Tibial nerve (tissue), 4 donors: ENCODE data around the gene SPATA33.

ENCODE experiments used
- CTCF ChIP-seq, 5 experiments: fragments of 200-600 bp in 3 of 5; fragments of 450-650 bp in 2 of 5; sonication (generic) in 3 of 5; IDR thresholded peaks; one replicate each; pipeline ENCODE4 v1.5.1; 2016 to 2019; ENCODE audit warnings: antibody characterized with exemption in 5 of 5, mild to moderate bottlenecking in 3 of 5, moderate library complexity in 2 of 5
- EP300 ChIP-seq, 2 donors: sonication (generic); formaldehyde crosslinking; IDR thresholded peaks; one replicate each; pipeline ENCODE4 v1.6.1; 2017; ENCODE audit warnings: antibody characterized with exemption in 2 of 2, mild to moderate bottlenecking in 1 of 2
- POLR2A ChIP-seq, 2 donors: fragments of 450-650 bp; IDR thresholded peaks; one replicate each; pipeline ENCODE4 v1.6.1; 2017; ENCODE audit warnings: antibody characterized with exemption in 2 of 2, mild to moderate bottlenecking in 2 of 2, moderate library complexity in 2 of 2

GRCh38 chr16:89689142-89689541 is 31.5 kb downstream of the SPATA33 start:
- no peak for TF ChIP-seq CTCF (IDR thresholded peaks at IDR 0.05)
- TF ChIP-seq EP300 (IDR thresholded peaks at IDR 0.05) = no peak
- TF ChIP-seq POLR2A (IDR thresholded peaks at IDR 0.05) = no peak
